HepG2 (cell line): Measurements from ENCODE around the gene YIPF2. TPM values are rescaled to one million over a fixed set of nuclear protein-coding genes. Genes with fewer than 3 reads are reported as not detected.

Experiments used
- EZH2 ChIP-seq: conservative IDR thresholded peaks from 2 replicates; pipeline ENCODE4 v1.6.1; 2012; ENCODE audit warnings: mild to moderate bottlenecking, low read depth, low read length, moderate library complexity
- JARID2 ChIP-seq: sonication (generic); formaldehyde crosslinking; IDR thresholded peaks from 2 replicates; pipeline ENCODE4 v1.8.1; 2023; ENCODE audit warnings: missing genetic modification reagents, inconsistent platforms; ENCODE audit not compliant: insufficient replicate concordance
- KLF13 ChIP-seq: sonication (generic); formaldehyde crosslinking; IDR thresholded peaks from 2 replicates; pipeline ENCODE4 v1.4.0; 2020; ENCODE audit warnings: mild to moderate bottlenecking, missing genetic modification reagents
- LCORL ChIP-seq, 2 experiments: fragments of 450-650 bp in 1 of 2; sonication (generic) in 1 of 2; formaldehyde crosslinking in 1 of 2; IDR thresholded peaks; 2 replicates each; pipeline versions ENCODE4 v1.5.0 to v1.6.1; 2017 to 2020; ENCODE audit warnings: antibody characterized with exemption in 1 of 2, missing genetic modification reagents in 1 of 2
- MIXL1 ChIP-seq: IDR thresholded peaks from 2 replicates; pipeline ENCODE4 v1.6.1; 2016
- MLX ChIP-seq: IDR thresholded peaks from 2 replicates; pipeline ENCODE4 v1.6.1; 2016
- NFE2L1 ChIP-seq: sonication (generic); formaldehyde crosslinking; IDR thresholded peaks from 2 replicates; pipeline ENCODE4 v1.4.0; 2020; ENCODE audit warnings: missing genetic modification reagents, mild to moderate bottlenecking, borderline replicate concordance
- NFYC ChIP-seq: IDR thresholded peaks from 2 replicates; pipeline ENCODE4 v1.6.1; 2016; ENCODE audit warnings: missing genetic modification reagents, missing compliant biosample characterization
- PAX8 ChIP-seq: sonication (generic); formaldehyde crosslinking; IDR thresholded peaks from 2 replicates; pipeline ENCODE4 v1.8.0; 2022; ENCODE audit warnings: mild to moderate bottlenecking, missing genetic modification reagents, borderline replicate concordance
- SIX1 ChIP-seq: sonication (generic); formaldehyde crosslinking; IDR thresholded peaks from 2 replicates; pipeline ENCODE4 v1.4.0; 2020; ENCODE audit warnings: missing genetic modification reagents, borderline replicate concordance
- SMAD3 ChIP-seq: sonication (generic); formaldehyde crosslinking; IDR thresholded peaks from 2 replicates; pipeline ENCODE4 v1.4.0; 2020; ENCODE audit warnings: missing genetic modification reagents
- SMARCE1 ChIP-seq: fragments of 450-650 bp; IDR thresholded peaks from 2 replicates; pipeline ENCODE4 v1.6.1; 2017; ENCODE audit warnings: borderline replicate concordance
- SSRP1 ChIP-seq: IDR thresholded peaks from 2 replicates; pipeline ENCODE4 v1.6.1; 2016; ENCODE audit warnings: control low read depth
- TMF1 ChIP-seq: sonication (generic); formaldehyde crosslinking; IDR thresholded peaks from 2 replicates; pipeline ENCODE4 v1.8.1; 2022; ENCODE audit warnings: low read depth, missing genetic modification reagents
- ZBTB34 ChIP-seq: sonication (generic); formaldehyde crosslinking; IDR thresholded peaks from 2 replicates; pipeline ENCODE4 v1.8.0; 2022; ENCODE audit warnings: mild to moderate bottlenecking, missing genetic modification reagents
- ZBTB49 ChIP-seq: sonication (generic); formaldehyde crosslinking; IDR thresholded peaks from 2 replicates; pipeline ENCODE4 v1.4.0; 2020; ENCODE audit warnings: missing genetic modification reagents, borderline replicate concordance
- ZNF234 ChIP-seq: sonication (generic); formaldehyde crosslinking; conservative IDR thresholded peaks from 2 replicates; pipeline ENCODE4 v1.5.1; 2020; ENCODE audit warnings: mild to moderate bottlenecking, missing genetic modification reagents
- ZNF546 ChIP-seq: sonication (generic); formaldehyde crosslinking; conservative IDR thresholded peaks from 2 replicates; pipeline ENCODE4 v1.8.1; 2023; ENCODE audit warnings: mild to moderate bottlenecking, missing genetic modification reagents
- ZXDC ChIP-seq: sonication (generic); formaldehyde crosslinking; IDR thresholded peaks from 2 replicates; pipeline ENCODE4 v1.5.0; 2020; ENCODE audit warnings: mild to moderate bottlenecking, missing genetic modification reagents
- polyA plus RNA-seq, 8 experiments: library from polyadenylated mRNA; depleted of rRNA in 3 of 8; stranded (reverse) in 7 of 8; unstranded in 1 of 8; fragments of >200 nt; fragmentation: Illumina TruSeq in 4 of 8; extraction: Trizol in 4 of 8; gene quantifications; 2 replicates each; pipeline versions ENCODE4 v1.2.1 to v1.2.3, GENCODE V29; 2011 to 2016; ENCODE audit warnings: low read depth in 4 of 8, missing spikeins in 1 of 8, mixed read lengths in 1 of 8; ENCODE audit not compliant: insufficient read depth in 1 of 8
- total RNA-seq, 5 experiments: library from RNA; depleted of rRNA; stranded (reverse); fragments of >200 nt; fragmentation: Illumina TruSeq; extraction: Trizol; gene quantifications; 2 replicates each; pipeline ENCODE4 v1.2.3, GENCODE V29; 2016; ENCODE audit warnings: low read depth in 1 of 5

YIPF2 gene
- total and polyA plus RNA-seq, 2 of the 13 experiments (the other 11 are each of a cell fraction or from before 2014, with no cell fraction given), result 37.3 to 53.2 TPM

GRCh38 chr19:10960314-10961072, 32.1 kb upstream of the YIPF2 start, which contains the start of gene SMARCA4 (continued):
- TF ChIP-seq ZBTB34 (no peak), SIX1 (CRISPR knock-in tag) (no peak), SSRP1 (CRISPR knock-in tag) (no peak), EZH2 (no peak), ZXDC (peak; percentile 76; the same call in 1 of the 2 replicates), ZNF546 (CRISPR knock-in tag) (peak; percentile 95), PAX8 (CRISPR knock-in tag) (peak; percentile 26; the same call in 1 of the 2 replicates), LCORL (IDR thresholded peaks at IDR 0.05) (no peak), LCORL (CRISPR knock-in tag; IDR thresholded peaks at IDR 0.05) (peak; percentile 71; the same call in 1 of the 2 replicates), ZNF234 (CRISPR knock-in tag) (no peak), KLF13 (no peak), JARID2 (no peak), NFE2L1 (no peak), SMAD3 (CRISPR knock-in tag) (no peak), NFYC (CRISPR knock-in tag) (no peak; the same call in 1 of the 2 replicates), ZBTB49 (CRISPR knock-in tag) (no peak), MLX (CRISPR knock-in tag) (peak; percentile 61; the same call in 1 of the 2 replicates), TMF1 (CRISPR knock-in tag) (peak; percentile 41; the same call in 1 of the 2 replicates), SMARCE1 (no peak), MIXL1 (0 out of 2 replicates have a peak, but pooled peaks have one; percentile 12)
